ENCODE measurements around the gene TARBP1. TPM values are rescaled to one million over a fixed set of nuclear protein-coding genes. Genes with fewer than 3 reads are reported as not detected.

TARBP1 gene
- total RNA-seq, 2 donors from 2014 or later, result 5.5 to 11.3 TPM

GRCh38 chr1:234479866-234480265 is 887 bp upstream of the TARBP1 start:
- TF ChIP-seq CTCF (IDR thresholded peaks at IDR 0.05), result no peak
- Histone ChIP-seq H3K9me3 (no peaks in the 10 kb centered on the region), H3K4me1 (peaks cover 0 to 14% of the 10 kb centered on the region in 2 donors), H3K27ac (no peak overlapping the region), H3K27me3 (no peaks in the 10 kb centered on the region), H3K36me3 (no peaks in the 10 kb centered on the region), H3K4me3 (no peak overlapping the region)
- DNase-seq (ENCODE audit: low spot score), result no peak

DNA sequence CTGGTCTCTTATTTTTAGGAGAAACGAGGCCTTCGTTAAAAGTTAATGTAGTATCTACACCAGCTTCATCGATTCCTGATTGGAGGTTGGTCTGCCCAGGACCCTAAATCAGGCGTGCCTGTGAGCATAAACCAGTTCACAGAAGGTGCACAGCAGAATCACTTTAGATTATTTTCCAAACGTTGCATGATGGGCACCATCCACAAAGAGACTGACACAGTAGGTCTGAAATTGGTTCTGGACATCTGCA is 256 bp upstream of the TARBP1 start:
- no peak for TF ChIP-seq CTCF (IDR thresholded peaks at IDR 0.05)
- no peak for DNase-seq (ENCODE audit: low spot score)
- H3K9me3 ChIP-seq, result no peaks in the 10 kb centered on the region
- peaks cover 0 to 14% of the 10 kb centered on the region in 2 donors for H3K4me1 ChIP-seq
- H3K27me3 ChIP-seq, result no peaks in the 10 kb centered on the region
- peak overlapping the region; percentile 72 to 73 for H3K4me3 ChIP-seq
- no peaks in the 10 kb centered on the region for H3K36me3 ChIP-seq
- peak overlapping the region; percentile 80 to 86 for H3K27ac ChIP-seq

- Histone ChIP-seq H3K36me3 (no peaks in the 10 kb centered on the region), H3K9me3 (no peaks in the 10 kb centered on the region), H3K4me1 (peaks cover 0 to 14% of the 10 kb centered on the region in 2 donors), H3K4me3 (peak overlapping the region; percentile 72 to 73), H3K27me3 (no peaks in the 10 kb centered on the region), H3K27ac (peak overlapping the region; percentile 80 to 86)
- TF ChIP-seq CTCF (IDR thresholded peaks at IDR 0.05), result no peak
- DNase-seq (ENCODE audit: low spot score), result no peak
Measured at GRCh38 chr1:234478152-234478480, 863 bp downstream of the TARBP1 start.

DNA sequence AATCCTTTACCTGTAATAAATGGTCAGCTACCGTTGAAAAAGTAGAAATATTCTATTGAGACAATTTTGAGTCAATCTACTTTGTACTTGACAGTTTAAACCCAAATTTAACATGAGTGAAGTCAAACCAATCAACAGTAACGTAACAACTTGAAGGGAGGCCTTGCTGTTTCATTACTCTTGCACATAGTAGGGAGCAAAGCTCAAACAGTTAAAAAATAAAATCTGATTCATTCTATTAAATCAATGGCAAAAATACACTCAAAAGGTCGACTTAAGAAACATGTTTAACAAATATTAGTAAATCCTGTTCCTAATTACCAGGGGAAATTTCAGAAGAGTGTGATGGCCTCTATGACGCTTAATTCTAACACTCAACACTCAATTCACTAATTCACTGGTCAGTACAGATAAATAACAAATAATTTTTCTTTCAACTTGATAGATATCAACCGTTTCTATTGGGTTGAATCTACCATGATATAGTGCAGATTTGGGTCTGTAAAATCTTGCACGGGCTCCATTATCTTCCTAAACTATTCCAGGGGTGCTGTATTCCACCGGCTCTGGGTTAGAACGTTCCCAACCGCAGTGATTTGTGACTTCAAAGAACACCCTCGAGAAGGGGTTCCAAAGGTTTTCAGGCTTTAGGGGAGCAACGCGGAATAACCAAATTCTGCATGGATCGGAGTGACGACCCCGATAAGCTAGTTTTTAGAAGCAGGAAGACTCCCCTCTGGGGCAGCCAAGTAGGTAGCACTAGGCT is 1.4 kb downstream of the TARBP1 start:
- DNase-seq (ENCODE audit: low spot score), result no peak
- TF ChIP-seq CTCF (IDR thresholded peaks at IDR 0.05), result no peak
- Histone ChIP-seq H3K27me3 (no peaks in the 10 kb centered on the region), H3K9me3 (no peaks in the 10 kb centered on the region), H3K36me3 (no peaks in the 10 kb centered on the region), H3K27ac (peak overlapping the region; percentile 80 to 86), H3K4me1 (peaks cover 0 to 14% of the 10 kb centered on the region in 2 donors), H3K4me3 (peak overlapping the region; percentile 72 to 73)

- Histone ChIP-seq H3K27ac (no peak overlapping the region), H3K4me3 (no peak overlapping the region), H3K27me3 (no peaks in the 10 kb centered on the region), H3K4me1 (peaks cover 0 to 14% of the 10 kb centered on the region in 2 donors), H3K36me3 (no peaks in the 10 kb centered on the region), H3K9me3 (no peaks in the 10 kb centered on the region)
- no peak for DNase-seq (ENCODE audit: low spot score)
- TF ChIP-seq CTCF (IDR thresholded peaks at IDR 0.05), result no peak
Measured at GRCh38 chr1:234476172-234476571, 2.8 kb downstream of the TARBP1 start.

All from right atrium auricular region (tissue), 2 donors.